ENCODE data around the gene F2R. TPM values are rescaled to one million over a fixed set of nuclear protein-coding genes. Genes with fewer than 3 reads are reported as not detected.

The F2R gene
- total and polyA plus RNA-seq, 10 of the 15 experiments (the other 5 are each of a cell fraction or from before 2014, with no cell fraction given): 1.8 to 75.4 (median 8.0) TPM

- ATAC-seq: no peak
- no peaks in the 10 kb centered on the region for H3K27me3 ChIP-seq (replicated peaks in 1 of 2; ENCODE audit: control insufficient read depth in 2 of 2, insufficient read depth in 2 of 2, low read length in 1 of 2)
- H3K27ac ChIP-seq (ENCODE audit: control insufficient read depth, insufficient read depth): no peak overlapping the region
- H3K4me3 ChIP-seq: no peak overlapping the region
- no peaks in the 10 kb centered on the region for H3K9me3 ChIP-seq (replicated peaks; ENCODE audit: control insufficient read depth, insufficient read depth, low read length)
- H3K9ac ChIP-seq (ENCODE audit: control insufficient read depth, insufficient read depth, low read length): no peak overlapping the region
- ChIA-PET SMC1A (ENCODE audit: uncharacterized antibody, unreplicated experiment) (interaction anchor here (1.0 kb wide), 1 partner anchor 67 kb away, joined by 3 read pairs; no protein-coding TSS in a partner anchor), CTCF (interaction anchor here (0.6 to 2.3 kb wide), 2 partner anchors 8 to 1122 kb away, joined by 3 to 10 read pairs; no protein-coding TSS in a partner anchor), POLR2A (no interaction called here), RAD21 (ENCODE audit: unreplicated experiment) (no interaction called here)
- in situ Hi-C loops (cut with MboI) (no loop called here), intact Hi-C loops (cut with micrococcal nuclease; ENCODE audit: unreplicated experiment) (no loop called here)
- no peak overlapping the region for H2AFZ ChIP-seq (ENCODE audit: control insufficient read depth, low read depth, low read length)
- H3K79me2 ChIP-seq (ENCODE audit: control insufficient read depth, insufficient read depth, low read length): no peaks in the 10 kb centered on the region
- no TSS peak for BruUV-seq (replicated peaks)
- 73% methylated on average over 10 of the region's 10 CpGs for WGBS (ENCODE audit: insufficient coverage, insufficient replicate concordance, low lambda C conversion rate, missing lambda C conversion rate)
- H4K20me1 ChIP-seq (ENCODE audit: control insufficient read depth, insufficient read depth): no peaks in the 10 kb centered on the region
- H3K36me3 ChIP-seq (ENCODE audit: control insufficient read depth in 2 of 2, insufficient read depth in 2 of 2, low read length in 1 of 2): no peaks in the 10 kb centered on the region
- H3K4me2 ChIP-seq (ENCODE audit: control insufficient read depth, insufficient read depth): no peak overlapping the region
- no peak for FAIRE-seq
- no peak for TF ChIP-seq MXI1 (IDR thresholded peaks at IDR 0.05; ENCODE audit: low read depth, low read length)
- TF ChIP-seq CHD4 (IDR thresholded peaks at IDR 0.05): no peak
- no peak for TF ChIP-seq NR2C1 (IDR thresholded peaks at IDR 0.05)
- no peak for TF ChIP-seq RAD21 (IDR thresholded peaks at IDR 0.05; ENCODE audit: insufficient read depth, low read depth, low read length)
- no peak for TF ChIP-seq ZBTB4 (CRISPR knock-in tag; IDR thresholded peaks at IDR 0.05)
- TF ChIP-seq BCLAF1 (IDR thresholded peaks at IDR 0.05): no peak
- TF ChIP-seq HSF1 (IDR thresholded peaks at IDR 0.05; ENCODE audit: low read depth, low read length): no peak
- TF ChIP-seq SIN3A (IDR thresholded peaks at IDR 0.05; ENCODE audit: low read depth, low read length): no peak
- no peak for TF ChIP-seq CREM (IDR thresholded peaks at IDR 0.05; ENCODE audit: low read depth)
- no peak for TF ChIP-seq GABPA (IDR thresholded peaks at IDR 0.05; ENCODE audit: low read depth)
- DNase-seq (ENCODE audit: low read depth, low spot score): no peak
- H3K4me1 ChIP-seq (ENCODE audit: control insufficient read depth, insufficient read depth, low read length): no peaks in the 10 kb centered on the region
Observed at GRCh38 chr5:76781775-76782174, 65.8 kb downstream of the F2R start.
